ENCODE data around the gene BRD4.

The BRD4 gene

DNA sequence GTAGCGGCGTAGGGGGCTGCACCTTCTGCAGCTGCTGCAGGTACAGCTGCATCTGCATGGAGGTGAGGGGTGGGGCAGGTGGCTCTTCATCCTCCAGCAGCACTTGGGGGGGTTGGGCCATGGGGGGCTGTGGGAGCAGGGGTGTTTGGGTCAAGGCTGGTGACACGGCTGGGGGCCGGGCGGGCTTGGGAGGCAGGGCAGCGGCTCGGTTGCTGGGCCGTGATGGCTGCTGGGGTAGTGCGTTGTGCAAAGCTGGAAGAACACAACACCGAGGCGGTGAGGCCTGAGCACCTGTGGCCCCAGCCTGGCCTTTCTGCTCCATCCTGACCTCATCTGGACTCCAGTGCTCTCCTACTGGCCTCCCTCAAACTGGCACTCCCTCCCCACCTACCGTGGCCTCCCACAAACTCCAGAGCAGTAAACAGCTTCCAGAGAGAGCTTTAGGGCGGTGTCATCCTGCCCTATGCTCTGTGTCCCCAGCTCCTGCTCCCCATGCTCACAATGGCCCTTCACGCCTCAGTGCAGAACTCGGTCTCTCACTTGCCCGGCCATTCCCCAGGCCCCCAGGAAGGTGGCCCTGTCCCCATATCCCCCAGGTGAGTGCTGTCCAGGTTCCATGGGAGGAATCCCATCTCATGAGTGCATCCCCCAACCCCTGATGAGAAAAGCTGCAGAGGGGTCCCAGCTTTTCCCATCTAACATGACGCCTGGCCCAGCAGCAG is 88.9 kb downstream of the BRD4 start:
- TF ChIP-seq, protein P1, sequence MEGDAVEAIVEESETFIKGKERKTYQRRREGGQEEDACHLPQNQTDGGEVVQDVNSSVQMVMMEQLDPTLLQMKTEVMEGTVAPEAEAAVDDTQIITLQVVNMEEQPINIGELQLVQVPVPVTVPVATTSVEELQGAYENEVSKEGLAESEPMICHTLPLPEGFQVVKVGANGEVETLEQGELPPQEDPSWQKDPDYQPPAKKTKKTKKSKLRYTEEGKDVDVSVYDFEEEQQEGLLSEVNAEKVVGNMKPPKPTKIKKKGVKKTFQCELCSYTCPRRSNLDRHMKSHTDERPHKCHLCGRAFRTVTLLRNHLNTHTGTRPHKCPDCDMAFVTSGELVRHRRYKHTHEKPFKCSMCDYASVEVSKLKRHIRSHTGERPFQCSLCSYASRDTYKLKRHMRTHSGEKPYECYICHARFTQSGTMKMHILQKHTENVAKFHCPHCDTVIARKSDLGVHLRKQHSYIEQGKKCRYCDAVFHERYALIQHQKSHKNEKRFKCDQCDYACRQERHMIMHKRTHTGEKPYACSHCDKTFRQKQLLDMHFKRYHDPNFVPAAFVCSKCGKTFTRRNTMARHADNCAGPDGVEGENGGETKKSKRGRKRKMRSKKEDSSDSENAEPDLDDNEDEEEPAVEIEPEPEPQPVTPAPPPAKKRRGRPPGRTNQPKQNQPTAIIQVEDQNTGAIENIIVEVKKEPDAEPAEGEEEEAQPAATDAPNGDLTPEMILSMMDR (IDR thresholded peaks at IDR 0.05; ENCODE audit: insufficient read depth, low read depth, low read length, missing control alignments) = no peak

DNA sequence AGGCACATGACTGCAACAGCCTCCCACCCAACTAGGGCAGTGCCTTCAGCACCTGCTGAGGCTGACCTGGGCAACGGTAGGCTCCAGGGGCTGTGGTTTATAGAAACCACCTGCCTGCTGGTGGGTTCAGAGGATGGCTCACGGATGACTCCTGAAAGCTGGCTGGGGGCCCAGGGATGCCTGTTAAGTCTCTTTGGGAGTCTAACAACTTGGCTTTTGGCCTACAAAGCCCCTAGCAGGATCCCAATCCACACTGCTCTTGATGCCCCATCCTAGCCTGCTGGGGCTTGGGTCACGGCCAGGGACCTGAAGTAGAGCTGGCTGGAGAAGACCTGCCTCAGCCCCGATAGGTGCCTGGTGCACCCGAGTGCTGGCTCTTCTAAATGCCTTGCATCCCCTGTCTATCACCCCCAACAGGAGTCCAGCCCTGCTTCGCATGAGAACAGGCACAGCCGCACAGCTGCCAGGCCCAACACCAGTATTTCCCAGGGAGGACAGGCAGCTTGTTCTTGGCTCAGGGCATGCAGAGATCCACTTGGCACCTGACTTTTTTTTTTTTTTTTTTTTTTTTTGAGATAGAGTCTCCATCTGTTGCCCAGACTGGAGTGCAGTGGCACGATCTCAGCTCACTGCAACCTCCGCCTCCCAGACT is 91.0 kb downstream of the BRD4 start:
- DNase-seq (ENCODE audit: low read depth) = no peak
- no peak overlapping the region for H3K4me3 ChIP-seq (ENCODE audit: low read length)
- TF ChIP-seq, protein P1 (IDR thresholded peaks at IDR 0.05; ENCODE audit: insufficient read depth, low read depth, low read length, missing control alignments) = no peak

More for the DNA sequence above, 88.9 kb downstream of the BRD4 start:
- no peak overlapping the region for H3K4me3 ChIP-seq (ENCODE audit: low read length)
- DNase-seq (ENCODE audit: low read depth) = no peak

DNA sequence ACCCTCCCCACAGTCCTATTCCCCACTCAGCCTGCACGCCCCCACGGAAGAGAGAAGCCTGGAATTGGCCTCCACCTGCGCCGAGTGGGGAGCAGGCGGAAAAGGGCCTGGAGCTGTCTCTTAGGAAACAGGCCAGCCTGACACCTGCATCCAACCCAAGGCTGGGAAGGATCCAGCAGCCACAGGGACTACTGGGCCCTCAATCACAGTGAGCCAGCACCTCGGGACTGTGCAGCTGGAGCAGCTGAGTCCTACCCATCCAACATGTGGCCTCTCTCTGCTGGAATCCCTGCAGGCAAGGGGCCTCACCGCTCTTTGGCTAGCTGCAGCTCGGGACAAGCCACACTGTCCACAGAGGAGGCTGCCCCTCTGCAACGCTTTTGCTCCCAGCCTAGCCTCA is 91.8 kb downstream of the BRD4 start:
- no peak overlapping the region for H3K4me3 ChIP-seq (ENCODE audit: low read length)
- TF ChIP-seq, protein P1 (IDR thresholded peaks at IDR 0.05; ENCODE audit: insufficient read depth, low read depth, low read length, missing control alignments) = no peak
- no peak for DNase-seq (ENCODE audit: low read depth)

DNA sequence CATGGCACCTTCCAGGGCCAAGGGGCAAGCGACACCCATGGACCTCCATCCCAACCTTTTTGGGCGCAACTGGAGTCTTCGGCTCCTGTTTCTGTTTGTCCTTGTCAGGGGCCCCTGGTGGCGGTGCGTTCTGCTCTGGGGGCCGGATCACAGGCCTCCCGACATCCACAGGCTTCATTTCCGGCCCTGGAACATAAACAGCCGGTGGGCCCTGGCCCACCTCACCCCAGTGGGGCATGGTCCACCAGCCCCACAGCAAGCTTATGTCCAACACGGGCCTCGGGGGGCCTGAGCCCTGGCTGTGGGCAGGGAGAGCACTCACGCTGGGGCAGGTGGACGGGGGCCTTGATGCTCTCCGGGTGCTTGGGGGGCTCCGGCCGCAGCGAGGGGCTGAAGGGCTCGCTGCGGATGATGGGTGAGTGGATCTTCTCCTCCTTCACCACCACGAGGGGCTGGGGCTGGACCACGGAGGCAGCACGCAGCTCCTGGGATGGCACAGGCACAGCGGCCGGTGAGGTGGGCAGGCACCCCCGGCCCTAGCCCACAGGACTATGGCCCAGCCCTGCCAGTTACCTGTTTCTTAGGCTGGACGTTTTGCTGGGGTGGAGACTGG is 92.9 kb downstream of the BRD4 start:
- TF ChIP-seq, protein P1 (IDR thresholded peaks at IDR 0.05; ENCODE audit: insufficient read depth, low read depth, low read length, missing control alignments) = no peak
- no peak for DNase-seq (ENCODE audit: low read depth)
- H3K4me3 ChIP-seq (ENCODE audit: low read length) = no peak overlapping the region

DNA sequence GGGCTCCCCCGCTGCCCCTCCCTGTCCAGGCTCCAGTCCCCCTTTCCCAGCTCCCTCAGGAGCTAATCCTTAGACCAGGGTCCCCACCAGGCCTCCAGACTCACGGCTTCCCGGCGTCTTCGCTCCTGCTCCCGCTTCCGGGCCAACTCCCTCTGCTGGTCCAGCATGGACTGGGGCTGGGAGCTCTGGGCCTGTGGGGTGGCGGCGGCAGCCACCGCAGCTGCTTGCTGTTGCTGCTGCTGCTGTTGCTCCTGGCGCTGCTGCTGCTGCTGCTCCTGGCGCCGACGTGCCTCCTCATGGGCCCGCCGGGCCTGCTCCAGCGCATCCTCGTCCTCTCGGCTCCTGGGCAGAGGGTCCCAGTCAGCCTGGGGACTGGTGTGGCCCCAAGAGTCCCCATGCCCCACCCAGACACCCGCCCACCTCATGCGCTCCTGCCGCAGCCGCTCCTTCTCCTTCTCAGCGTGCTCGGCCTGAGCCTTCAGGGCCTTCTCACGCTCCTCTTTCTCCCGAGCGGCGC is 93.6 kb downstream of the BRD4 start:
- TF ChIP-seq, protein P1 (IDR thresholded peaks at IDR 0.05; ENCODE audit: insufficient read depth, low read depth, low read length, missing control alignments) = no peak
- no peak overlapping the region for H3K4me3 ChIP-seq (ENCODE audit: low read length)
- DNase-seq (ENCODE audit: low read depth) = no peak

DNA sequence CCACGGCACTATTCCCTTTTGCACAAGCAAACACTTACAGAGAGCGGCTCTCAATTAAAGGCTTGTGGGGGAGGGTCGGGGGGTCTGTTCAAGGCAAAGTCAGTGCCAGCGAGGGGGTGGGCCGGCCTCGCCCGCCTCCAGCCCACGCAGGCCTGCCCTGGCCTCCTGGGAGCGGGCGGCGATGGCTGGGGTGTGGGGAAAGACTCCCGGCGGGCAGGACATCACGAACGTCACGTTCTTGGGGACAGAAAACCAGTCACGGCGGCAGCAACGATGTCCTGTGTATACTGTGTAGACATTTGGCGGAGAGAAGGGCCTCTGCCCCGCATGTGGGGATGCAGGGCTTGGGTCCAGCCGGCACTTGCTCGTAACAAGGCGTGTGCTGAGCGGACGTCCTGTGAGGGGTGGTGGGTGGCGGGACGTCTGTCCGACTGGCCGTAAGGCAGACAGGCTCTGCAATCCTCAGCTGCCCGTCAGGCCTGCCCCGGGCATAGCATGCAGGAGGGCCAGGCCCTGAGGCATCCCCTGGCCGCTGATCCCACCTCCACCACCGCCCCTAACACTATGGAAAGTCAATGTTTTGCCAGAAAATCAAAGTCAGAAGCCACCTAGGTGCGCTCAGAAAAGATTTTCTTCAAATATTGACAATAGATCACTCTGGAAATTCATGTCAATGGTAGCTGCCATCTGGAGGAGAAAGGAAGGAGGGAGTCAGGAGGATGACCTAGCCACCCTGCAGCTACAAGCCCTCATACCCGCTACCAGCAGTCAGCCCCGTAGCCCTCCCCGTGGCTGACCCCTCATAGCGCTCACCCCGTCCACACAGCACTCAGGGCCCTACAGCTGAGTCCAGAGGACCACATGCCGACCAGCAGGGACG is 94.3 kb downstream of the BRD4 start:
- no peak for DNase-seq (ENCODE audit: low read depth)
- TF ChIP-seq, protein P1 (IDR thresholded peaks at IDR 0.05; ENCODE audit: insufficient read depth, low read depth, low read length, missing control alignments) = no peak
- H3K4me3 ChIP-seq (ENCODE audit: low read length) = no peak overlapping the region

All from epithelial cell of esophagus (primary cell).